NOMO-1 treated with dmso at 0.1 percent for 144 hours (cell line): ENCODE measurements around the gene SUPT5H.
"Not testable (repeated sequence)": the region's sequence is repeated elsewhere in the genome, so short reads cannot be mapped to it uniquely, and the experiment has no call there.

Experiments
- DNase-seq: peaks from one replicate; lab custom pipeline; 2025; ENCODE audit not compliant: unreplicated experiment; lab: John Stamatoyannopoulos, UW

Gene SUPT5H

DNA sequence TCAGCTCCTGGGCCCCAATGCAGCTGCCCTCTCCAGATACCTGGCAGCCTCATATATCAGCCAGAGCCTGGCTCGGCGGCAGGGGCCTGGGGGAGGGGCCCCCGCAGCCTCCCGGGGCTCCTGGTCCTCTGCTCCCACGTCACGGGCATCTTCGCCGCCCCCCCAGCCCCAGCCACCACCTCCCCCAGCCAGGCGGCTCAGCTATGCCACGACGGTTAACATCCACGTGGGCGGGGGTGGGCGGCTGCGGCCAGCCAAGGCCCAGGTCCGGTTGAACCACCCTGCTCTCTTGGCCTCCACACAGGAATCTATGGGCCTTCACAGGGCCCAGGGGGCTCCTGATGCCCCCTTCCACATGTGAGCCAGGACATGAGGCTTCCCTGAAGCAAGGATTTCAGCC, 20.4 kb upstream of the SUPT5H start:
- DNase-seq = no peak

DNA sequence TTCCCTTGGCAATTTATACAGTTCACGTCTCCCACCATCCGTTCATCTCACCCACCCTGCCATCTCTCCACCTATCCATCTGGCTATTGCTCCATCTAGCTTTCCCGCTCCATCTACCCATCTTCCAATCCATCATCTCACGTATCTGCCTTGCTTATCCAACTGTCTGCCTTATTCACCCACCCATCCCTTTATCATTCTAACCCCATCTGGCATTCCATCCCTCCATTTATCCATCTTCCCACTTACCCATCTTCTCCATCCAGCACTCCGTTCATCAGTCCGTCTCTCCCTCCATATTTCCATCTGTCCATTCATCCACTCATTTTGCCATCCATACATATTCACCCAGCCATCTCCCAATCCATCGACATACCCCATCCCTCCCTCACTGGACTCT, 19.6 kb upstream of the SUPT5H start:
- DNase-seq = no peak

DNA sequence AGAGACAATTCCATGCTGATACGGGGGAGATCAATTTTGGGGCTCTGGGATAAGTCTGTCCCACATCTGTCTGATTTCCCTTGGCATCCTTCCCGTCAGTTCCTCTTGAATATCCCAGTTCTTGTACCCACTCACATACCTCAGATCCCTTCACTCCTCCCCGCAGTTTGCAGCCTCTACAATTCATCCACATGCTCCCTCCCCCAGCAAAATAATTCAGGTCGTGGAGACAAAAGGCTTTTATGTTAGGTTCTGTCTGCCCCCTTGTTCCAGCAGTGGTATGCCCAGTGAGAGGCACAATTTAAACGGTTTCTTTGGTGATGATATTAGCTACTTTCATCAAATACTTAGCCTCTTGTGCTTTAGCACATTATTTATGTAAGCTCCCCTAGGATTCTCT, 19.2 kb upstream of the SUPT5H start:
- DNase-seq = no peak

DNA sequence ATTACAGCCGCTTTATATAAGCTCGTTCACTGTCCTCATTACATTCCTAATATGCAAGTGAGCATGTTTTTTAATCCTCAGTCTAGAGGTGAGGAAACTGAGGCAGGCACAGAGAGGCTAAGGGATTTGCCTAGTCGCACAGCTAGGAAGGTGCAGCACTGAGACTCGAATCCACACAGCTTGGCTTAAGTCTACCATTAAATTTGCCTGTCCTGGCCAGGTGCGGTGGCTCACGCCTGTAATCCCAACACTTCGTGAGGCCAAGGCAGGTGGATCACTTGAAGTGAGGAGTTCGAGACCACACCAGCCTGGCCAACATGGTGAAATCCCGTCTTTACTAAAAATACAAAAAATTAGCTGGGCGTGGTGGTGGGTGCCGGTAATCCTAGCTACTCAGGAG, 17.7 kb upstream of the SUPT5H start:
- DNase-seq = no peak

DNA sequence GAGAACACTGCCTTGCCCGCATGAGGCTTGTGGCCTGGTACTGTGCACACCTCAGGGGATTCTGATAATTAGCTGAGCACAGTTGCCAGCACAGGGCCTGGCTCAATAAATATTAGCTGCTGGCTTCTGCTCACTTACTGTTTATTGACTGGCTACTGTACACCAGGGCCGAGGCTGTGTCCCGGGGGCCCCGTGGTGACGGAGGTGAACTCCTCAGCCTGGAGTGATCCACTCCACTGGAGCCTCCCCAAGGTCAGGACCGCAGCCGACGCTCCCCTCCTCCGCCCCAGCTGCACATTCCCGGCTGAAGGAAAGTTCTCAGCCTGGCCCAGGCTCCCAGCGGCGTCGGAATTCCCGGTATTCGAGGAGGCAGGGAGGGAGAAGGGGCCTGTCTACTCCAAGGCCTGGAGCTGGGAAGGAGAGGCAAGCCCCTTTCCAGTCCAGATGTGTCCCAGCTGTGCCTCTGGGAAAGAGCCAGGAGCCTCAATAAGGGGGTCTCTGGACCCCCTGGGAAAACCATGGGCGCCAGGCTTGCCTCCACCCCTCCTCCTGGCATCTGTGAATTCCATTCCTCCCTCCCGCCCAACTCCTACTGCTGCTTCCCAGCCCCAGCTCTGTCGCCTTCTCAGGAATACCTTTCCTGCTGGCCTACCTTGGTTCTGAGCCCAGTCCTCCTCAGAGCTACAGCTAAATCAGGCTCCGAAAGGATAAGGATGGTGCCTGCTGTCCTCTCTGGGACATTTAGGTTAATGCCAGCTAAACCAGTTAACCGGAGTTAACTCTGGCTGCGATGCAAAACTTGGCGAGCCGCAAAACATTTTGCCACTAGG, 16.9 kb upstream of the SUPT5H start:
- DNase-seq = no peak

DNA sequence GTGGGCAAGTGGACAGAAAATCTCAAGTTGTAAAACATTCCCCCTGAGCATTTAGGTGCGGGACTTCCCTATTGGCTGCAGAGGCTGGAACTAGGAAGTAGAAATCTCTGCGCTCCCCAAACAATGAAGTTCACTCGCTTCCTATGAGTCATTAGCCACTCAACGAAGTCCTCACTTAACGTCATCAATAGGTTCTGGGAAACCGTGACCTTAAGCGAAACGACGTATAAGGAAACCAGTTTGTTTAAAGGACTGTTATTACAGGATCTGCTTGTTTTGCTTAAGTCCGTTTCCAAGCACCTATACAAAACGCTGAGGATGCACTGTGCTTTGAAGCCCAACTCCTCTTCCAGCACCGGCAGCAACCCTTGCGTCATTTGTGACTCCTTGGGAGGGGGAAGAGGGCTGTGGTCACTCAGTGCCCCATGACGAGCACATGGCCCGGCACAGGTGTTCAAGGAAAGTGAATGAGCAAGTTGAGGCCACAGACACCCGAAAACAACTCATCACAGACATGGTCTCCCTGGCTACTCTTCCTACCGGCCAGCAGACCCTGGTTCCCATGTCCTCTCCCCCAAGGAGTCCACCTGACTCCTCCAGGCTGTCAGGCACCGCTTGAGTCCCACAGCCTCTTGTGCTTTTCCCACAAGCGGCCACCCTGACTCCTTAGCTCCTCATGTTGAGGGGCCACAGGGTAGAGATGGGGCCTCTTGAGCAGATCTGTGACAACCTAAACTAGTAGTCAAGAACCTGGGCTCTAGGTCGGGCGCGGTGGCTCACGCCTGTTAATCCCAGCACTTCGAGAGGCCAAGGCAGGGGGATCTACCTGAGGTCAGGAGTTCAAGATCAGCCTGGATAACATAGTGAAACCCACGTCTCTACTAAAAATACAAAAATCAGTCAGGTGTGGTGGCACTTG, 14.4 kb upstream of the SUPT5H start:
- DNase-seq = peak; percentile 83

DNA sequence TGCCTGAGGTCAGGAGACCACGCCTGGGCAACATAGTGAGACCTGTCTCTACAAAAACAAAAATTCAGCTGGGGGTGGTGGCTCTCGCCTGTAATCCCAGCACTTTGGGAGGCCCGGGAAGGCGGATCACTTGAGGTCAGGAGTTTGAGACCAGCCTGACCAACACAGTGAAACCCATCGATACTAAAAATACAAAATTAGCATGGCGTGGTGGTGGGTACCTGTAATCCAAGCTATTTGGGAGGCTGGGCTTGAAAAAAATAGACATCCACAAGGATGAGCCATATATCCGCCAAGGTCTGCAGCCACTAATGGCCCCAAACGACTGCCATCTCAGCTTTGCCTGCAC, 12.7 kb upstream of the SUPT5H start:
- DNase-seq = no peak

DNA sequence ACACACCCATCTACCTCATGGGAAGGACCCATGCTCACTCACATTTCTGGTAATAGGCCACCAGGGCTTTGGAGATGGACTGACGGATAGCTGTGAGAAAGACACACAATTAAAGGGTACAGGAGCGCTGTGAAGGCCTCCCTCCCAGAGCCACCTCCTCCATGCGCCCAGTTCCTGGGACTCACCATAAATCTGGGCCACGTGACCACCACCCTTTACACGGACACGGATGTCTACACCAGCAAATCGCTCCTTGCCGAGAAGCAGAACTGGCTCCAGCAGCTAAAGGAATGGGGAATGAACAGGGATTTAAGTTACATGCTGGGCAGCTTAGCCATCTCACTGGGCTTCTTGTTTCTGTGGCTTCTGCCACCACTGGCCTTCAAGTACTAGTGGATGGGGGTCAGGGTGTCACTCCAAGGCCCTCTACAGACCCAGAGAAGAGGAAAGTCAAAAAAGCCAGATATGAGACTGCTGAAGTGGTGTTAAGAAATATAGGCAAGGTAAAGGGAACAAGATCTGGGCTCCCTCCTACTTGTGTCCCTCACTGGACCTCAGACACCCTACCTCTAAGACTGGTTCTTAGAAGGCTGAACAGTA, 11.8 kb upstream of the SUPT5H start:
- DNase-seq = no peak

DNA sequence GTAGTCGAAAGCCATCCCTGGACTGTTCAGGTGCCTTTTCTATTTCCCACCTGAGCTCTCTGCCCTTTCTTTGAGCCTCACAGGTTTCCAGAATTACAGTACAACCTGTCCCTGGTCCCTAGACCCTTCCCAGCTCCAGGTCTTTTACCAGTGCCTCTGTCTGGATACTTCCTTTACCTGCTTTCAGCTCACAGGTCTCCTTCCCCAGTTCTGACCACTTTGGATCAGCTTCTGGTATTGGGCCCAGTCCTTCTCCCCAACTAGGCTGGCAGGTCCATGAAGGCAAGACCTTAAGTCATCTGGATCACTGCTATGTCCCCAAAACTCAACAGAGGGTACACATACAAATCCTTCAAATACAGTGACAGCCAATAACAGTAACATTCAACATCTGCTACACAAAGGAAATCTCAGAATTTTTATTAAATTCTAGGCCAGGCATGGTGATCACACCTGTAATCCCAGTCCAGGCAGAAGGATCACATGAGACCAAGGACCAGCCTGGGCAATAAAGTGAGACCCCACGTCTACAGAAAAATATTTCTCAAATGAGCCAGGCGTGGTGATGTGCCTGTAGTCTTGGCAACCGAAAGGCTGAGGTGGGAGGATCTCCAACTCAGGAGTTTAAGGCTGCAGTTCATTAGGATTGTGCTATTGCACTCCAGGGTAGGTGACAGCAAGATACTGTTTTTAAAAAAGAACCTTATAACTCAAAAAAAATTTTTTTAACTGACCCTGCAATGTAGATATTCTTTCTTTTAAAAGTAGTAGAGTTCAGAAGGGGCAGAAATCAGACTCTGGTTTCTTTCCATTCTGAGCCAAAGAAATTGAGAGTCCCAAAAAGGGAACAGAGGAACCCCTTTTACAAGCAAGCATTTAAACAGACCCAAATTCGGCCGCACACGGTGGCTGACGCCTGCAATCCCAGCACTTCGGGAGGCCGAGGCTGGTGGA, 11.0 kb upstream of the SUPT5H start:
- no peak for DNase-seq

DNA sequence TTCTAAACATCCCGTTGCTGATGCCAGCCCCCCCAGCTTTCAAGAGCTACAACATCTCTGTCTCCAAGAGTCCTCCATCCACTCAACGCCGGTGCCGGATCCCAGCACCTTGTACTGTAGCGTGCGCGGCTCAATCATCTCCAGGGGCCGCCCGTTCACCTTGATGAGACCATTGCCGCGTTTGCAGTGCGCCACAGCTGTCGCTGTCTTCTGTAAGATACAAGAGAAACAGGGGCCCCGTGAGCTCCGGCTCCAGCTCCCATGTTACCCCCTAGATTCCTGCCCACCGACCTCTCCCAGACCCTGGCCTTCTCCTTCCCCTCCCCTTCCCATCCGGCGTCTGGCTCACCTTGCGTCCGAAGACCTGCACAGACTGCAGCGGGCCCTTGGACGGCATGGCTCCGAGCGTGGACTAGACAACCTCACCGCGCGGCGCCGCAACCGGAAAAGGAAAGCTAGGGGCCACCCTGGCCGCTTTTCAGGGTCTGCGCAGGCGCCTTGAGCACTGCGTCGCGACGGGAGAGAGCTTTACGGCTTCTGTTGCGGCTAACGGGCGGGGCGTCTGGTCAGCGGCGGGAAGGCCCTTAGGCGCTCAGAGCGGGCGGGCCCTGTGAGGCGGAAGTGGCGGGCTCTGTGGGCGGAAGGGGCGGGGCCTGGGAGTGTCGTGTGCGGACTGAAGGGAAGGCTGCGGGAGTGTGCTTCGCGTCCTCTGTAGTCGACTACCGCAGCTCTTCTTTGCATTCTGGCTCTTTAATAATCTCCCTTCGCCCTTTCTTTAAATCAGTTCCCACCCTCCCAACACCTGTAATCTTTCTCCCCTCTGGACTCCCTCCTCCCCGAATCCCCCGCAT, 9.7 kb upstream of the SUPT5H start, which contains the start of gene RPS16:
Gene RPS16 (minus strand): TSS at position 451 of the 851 bp plus-strand sequence. CDS start 54 bp downstream, at position 397.
- peak; percentile 98 for DNase-seq

DNA sequence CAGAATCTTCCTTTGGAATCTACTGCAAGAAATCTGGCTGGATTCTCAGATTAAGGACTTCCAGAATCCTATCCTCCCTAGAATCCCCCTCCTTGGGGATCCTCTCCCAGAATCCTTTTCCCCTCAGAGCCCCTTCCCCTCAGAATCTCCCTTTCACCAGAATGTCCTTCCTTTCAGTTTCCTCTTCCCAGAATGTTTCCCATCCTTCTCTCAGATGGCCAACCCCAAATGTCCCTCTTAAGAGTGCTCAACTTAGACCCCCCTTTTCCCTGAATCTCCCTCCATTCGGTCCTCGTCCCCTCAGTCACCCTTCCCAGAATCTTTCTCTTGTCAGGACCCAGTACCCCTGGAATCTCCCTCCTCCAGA, 9.0 kb upstream of the SUPT5H start:
- DNase-seq = no peak

DNA sequence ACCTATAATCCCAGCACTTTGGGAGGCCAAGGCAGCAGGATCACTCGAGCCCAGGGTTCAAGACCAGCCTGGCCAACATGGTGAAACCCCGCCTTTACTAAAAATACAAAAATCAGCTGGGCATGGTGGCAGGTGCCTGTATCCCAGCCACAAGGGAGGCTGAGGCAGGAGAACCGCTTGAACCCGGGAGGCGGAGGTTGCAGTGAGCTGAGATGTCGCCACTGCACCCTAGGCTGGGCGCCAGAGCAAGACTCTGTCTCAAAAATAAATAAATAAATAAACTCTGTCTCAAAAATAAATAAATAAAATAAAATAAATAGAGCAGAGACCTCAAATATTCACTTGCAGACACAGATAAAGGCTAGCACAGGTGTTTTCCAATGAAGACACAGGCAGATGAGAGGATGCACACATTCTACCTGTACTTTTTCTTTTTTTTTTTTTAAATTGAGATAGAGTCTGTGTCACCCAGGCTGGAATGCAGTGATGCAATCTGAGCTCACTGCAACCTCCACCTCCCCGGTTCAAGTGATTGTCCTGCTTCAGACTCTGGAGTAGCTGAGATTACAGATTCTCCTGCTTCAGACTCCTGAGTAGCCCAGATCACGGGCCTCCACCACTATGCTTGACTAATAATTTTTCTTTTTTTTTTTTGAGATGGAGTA, 7.0 kb upstream of the SUPT5H start:
- DNase-seq = no peak

DNA sequence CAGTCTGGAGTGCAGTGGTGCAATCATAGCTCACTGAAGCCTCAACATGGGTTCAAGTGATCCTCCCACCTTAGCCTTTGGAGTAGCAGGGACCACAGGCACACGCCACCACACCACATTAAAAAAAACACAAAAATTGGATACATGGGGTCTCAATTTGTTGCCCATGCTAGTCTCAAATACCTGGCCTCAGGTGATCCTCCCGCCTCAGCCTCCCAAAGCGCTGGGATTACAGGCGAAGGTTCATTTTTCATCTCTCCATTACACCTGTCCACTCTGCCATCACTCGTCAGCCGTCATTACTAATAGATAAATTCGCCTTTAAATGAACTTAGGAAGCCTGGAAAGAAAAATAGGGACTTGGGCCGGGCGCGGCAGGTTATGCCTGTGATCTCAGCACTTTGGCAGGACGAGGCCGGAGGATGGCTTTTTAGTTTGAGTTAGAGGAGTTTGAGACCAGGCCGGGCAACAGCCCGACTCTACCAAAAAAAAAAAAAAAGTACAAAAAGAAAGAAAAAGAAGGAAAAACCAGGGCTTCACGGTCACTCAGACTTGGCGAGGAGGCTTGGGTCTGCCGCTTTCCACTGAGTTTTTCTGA, 685 bp upstream of the SUPT5H start:
- DNase-seq = no peak

DNA sequence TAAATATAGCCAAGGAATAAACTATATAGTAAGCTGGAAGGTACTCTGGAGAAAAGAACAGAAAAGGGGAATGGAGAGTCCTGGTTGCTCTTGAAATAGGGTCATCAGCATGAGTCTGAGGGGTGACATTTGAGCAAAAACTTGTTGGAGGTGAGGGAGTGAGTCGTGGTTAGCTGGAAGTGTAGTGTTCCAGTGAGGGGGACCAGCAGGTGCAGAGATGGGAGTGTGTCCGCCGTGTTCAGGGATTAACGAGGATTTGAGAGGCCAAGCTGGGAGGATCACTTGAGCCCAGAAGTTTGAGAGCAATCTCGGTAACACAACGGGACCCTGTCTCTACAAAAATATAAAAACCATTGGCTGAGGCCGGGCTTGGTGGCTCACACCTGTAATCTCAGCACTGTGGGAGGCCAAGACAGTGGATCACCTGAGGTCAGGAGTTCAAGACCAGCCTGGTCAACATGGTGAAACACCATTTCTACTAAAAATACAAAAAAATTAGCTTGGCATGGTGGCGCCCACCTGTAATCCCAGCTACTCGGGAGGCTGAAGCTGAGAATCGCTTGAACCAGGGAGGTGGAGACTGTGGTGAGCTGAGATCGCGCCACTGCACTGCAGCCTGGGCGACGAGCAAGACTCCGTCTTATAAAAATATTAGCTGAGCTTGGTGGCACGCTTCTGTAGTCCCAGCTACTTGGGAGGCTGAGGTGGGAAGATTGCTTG, 1.1 kb downstream of the SUPT5H start:
- DNase-seq = no peak

DNA sequence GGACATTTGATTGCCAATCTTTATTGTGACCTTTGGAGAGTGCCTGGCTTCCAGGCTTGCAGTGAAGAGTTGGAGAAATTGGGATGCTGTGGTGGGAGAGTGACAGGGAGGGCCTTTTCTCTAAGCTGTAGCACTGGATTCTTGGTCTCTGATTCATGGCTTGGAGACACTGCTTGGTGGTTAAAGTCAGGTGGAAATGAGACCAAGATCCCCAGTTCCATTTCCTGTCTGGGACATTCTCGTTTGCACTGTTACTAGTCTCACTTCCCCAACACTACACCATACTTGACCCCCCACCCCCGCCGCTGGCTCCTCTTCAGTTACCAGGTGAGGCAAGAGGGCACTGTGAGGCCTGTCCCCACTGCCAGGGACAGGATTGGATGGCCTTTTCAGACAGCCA, 2.9 kb downstream of the SUPT5H start:
- DNase-seq = peak; percentile 10

DNA sequence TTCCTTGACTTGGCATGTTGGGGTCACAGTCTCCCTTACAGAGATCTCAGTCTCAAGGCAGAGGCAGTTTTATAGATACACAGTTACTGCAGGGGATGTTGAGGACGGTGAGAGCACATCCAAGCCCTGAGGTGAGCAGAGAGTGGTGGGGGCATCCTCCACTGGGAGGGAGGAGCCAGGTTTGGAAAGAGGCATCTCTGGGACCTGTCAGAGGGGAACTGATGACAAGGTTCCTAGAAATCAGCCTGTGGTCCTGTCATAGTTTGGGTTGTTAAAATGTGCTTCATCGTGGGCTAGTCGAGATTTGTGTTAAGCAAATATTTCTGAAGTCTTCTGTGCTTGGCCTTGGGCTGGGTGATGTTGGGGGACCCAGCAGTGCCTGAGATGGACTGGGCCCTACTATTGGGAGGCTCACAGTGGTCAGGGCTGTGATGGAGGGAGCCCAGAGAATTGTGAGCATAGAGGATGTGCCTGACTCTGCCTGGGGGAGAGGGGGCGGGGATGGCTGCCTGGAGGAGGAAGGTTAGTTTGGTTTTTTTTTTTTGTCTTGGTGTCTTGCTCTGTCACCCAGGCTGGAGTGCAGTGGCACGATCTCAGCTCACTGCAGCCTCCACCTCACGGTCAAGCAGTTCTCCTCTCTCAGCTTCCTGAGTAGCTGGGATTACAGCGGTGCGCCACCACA, 3.9 kb downstream of the SUPT5H start:
- DNase-seq = no peak

DNA sequence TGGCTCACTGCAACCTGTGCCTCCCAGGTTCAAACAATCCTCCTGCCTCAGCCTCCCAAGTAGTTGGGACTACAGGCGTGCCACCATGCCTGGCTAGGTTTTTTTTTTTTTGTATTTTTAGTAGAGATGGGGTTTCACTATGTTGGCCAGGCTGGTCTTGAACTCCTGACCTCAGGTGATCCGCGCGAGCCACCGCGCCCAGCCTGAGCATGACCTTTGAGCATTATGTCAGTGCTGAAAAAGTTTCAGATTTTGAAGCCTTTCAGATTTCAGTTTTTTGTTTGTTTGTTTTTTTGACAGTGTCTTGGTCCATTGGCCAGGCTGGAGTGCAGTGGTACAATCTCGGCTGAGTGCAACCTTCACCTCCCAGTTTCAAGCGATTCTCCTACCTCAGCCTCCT, 5.9 kb downstream of the SUPT5H start:
- DNase-seq = not testable (repeated sequence)

DNA sequence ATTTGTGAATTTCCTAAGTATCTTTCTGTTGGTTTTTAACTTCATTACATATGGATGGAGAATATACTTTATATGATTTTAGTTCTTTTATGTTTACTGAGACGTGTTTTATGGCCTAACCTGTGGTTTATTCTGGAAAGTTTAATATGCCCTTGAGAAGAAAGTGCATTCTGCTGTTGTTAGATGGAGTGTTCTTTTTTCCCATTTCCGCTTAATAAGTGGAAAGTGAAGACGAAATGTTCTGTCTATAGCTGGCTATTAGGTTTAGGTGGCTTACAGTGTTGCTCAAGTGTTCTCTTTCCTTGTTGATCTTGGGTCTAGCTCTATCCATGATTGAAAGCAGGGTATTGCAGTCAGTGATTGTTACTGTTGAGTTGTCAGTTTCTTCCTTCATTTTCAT, 18.0 kb downstream of the SUPT5H start:
- no peak for DNase-seq
